HUES48 (cell line): ENCODE data around the gene ZFR.
"Not testable (repeated sequence)": the region's sequence is repeated elsewhere in the genome, so short reads cannot be mapped to it uniquely, and the experiment has no call there.

ENCODE experiments used
- H3K27ac ChIP-seq: one replicate; pipeline ENCODE4 v1.7.0; 2013; ENCODE audit warnings: low read depth, low read length, inconsistent platforms
- H3K27me3 ChIP-seq: 2 replicates; pipeline ENCODE4 v1.6.1; 2013; ENCODE audit warnings: mild to moderate bottlenecking, low read length; ENCODE audit not compliant: control insufficient read depth, insufficient read depth
- H3K36me3 ChIP-seq: 2 replicates; pipeline ENCODE4 v1.6.1; 2013; ENCODE audit warnings: low read length; ENCODE audit not compliant: control insufficient read depth, insufficient read depth
- H3K4me1 ChIP-seq: 2 replicates; pipeline ENCODE4 v1.6.1; 2013; ENCODE audit warnings: mild to moderate bottlenecking, low read length; ENCODE audit not compliant: control insufficient read depth, insufficient read depth
- H3K4me3 ChIP-seq: 2 replicates; pipeline ENCODE4 v1.5.1; 2013; ENCODE audit warnings: mild to moderate bottlenecking, low read depth, low read length
- H3K9ac ChIP-seq: 2 replicates; pipeline ENCODE4 v1.6.1; 2013; ENCODE audit warnings: mild to moderate bottlenecking, low read depth, low read length, moderate library complexity
- H3K9me3 ChIP-seq: 2 replicates; pipeline ENCODE4 v1.6.1; 2013; ENCODE audit warnings: low read length; ENCODE audit not compliant: control insufficient read depth, insufficient read depth

The ZFR gene

GRCh38 chr5:32434221-32434620 lies 10.3 kb downstream of the ZFR start:
- peaks cover 10% of the 10 kb centered on the region; the same call in 1 of the 2 replicates for H3K36me3 ChIP-seq

GRCh38 chr5:32432633-32433032 lies 11.9 kb downstream of the ZFR start:
- no peaks in the 10 kb centered on the region for H3K4me1 ChIP-seq
- no peak overlapping the region for H3K4me3 ChIP-seq
- peaks cover 18% of the 10 kb centered on the region for H3K36me3 ChIP-seq
- H3K9ac ChIP-seq: no peak overlapping the region
- H3K27ac ChIP-seq: no peak overlapping the region
- no peaks in the 10 kb centered on the region for H3K27me3 ChIP-seq
- H3K9me3 ChIP-seq: no peaks in the 10 kb centered on the region

More at GRCh38 chr5:32434221-32434620, 10.3 kb downstream of the ZFR start:
- 0 out of 2 replicates have a peak, but pooled peaks cover 5% of the 10 kb centered on the region for H3K4me1 ChIP-seq
- H3K27ac ChIP-seq: no peak overlapping the region
- H3K9me3 ChIP-seq: no peaks in the 10 kb centered on the region
- H3K9ac ChIP-seq: no peak overlapping the region
- no peak overlapping the region for H3K4me3 ChIP-seq
- H3K27me3 ChIP-seq: no peaks in the 10 kb centered on the region

GRCh38 chr5:32430825-32431224 lies 13.7 kb downstream of the ZFR start:
- H3K36me3 ChIP-seq: peaks cover 25% of the 10 kb centered on the region
- H3K4me3 ChIP-seq, H3K27me3 ChIP-seq, H3K27ac ChIP-seq, H3K9ac ChIP-seq, H3K9me3 ChIP-seq, H3K4me1 ChIP-seq: not testable (repeated sequence)

GRCh38 chr5:32428426-32428825 lies 16.1 kb downstream of the ZFR start:
- Histone ChIP-seq H3K9ac (no peak overlapping the region), H3K9me3 (peaks cover 9% of the 10 kb centered on the region), H3K36me3 (peaks cover 25% of the 10 kb centered on the region), H3K4me3 (no peak overlapping the region), H3K27me3 (no peaks in the 10 kb centered on the region), H3K4me1 (no peaks in the 10 kb centered on the region), H3K27ac (no peak overlapping the region)

GRCh38 chr5:32426440-32427151 lies 17.9 kb downstream of the ZFR start:
- no peak overlapping the region for H3K9ac ChIP-seq
- H3K27ac ChIP-seq: no peak overlapping the region
- no peaks in the 10 kb centered on the region for H3K27me3 ChIP-seq
- H3K9me3 ChIP-seq: peaks cover 9% of the 10 kb centered on the region
- H3K36me3 ChIP-seq: peaks cover 25% of the 10 kb centered on the region
- H3K4me3 ChIP-seq: no peak overlapping the region
- H3K4me1 ChIP-seq: no peaks in the 10 kb centered on the region

- Histone ChIP-seq H3K27ac (no peak overlapping the region), H3K36me3 (peaks cover 28% of the 10 kb centered on the region), H3K9me3 (peaks cover 9% of the 10 kb centered on the region), H3K4me1 (peaks cover 6% of the 10 kb centered on the region; the same call in 1 of the 2 replicates), H3K4me3 (no peak overlapping the region), H3K27me3 (no peaks in the 10 kb centered on the region), H3K9ac (no peak overlapping the region)
Observed at GRCh38 chr5:32422697-32423096, 21.8 kb downstream of the ZFR start.

- peaks cover 26% of the 10 kb centered on the region for H3K36me3 ChIP-seq
- H3K4me1 ChIP-seq: peaks cover 6% of the 10 kb centered on the region; the same call in 1 of the 2 replicates
- H3K4me3 ChIP-seq: no peak overlapping the region
- H3K9ac ChIP-seq: no peak overlapping the region
- no peak overlapping the region for H3K27ac ChIP-seq
- no peaks in the 10 kb centered on the region for H3K27me3 ChIP-seq
- H3K9me3 ChIP-seq: no peaks in the 10 kb centered on the region
Observed at GRCh38 chr5:32421075-32421474, 23.5 kb downstream of the ZFR start.

- peaks cover 31% of the 10 kb centered on the region for H3K36me3 ChIP-seq
- no peak overlapping the region for H3K9ac ChIP-seq
- peaks cover 6% of the 10 kb centered on the region; the same call in 1 of the 2 replicates for H3K4me1 ChIP-seq
- no peaks in the 10 kb centered on the region for H3K27me3 ChIP-seq
- H3K9me3 ChIP-seq: no peaks in the 10 kb centered on the region
- H3K4me3 ChIP-seq: no peak overlapping the region
- no peak overlapping the region for H3K27ac ChIP-seq
Observed at GRCh38 chr5:32420506-32420905, 24.0 kb downstream of the ZFR start.

GRCh38 chr5:32419791-32420190 lies 24.7 kb downstream of the ZFR start:
- Histone ChIP-seq H3K4me3 (no peak overlapping the region), H3K27ac (no peak overlapping the region), H3K4me1 (peaks cover 6% of the 10 kb centered on the region; the same call in 1 of the 2 replicates), H3K36me3 (peaks cover 38% of the 10 kb centered on the region), H3K9me3 (no peaks in the 10 kb centered on the region), H3K9ac (no peak overlapping the region), H3K27me3 (no peaks in the 10 kb centered on the region)

GRCh38 chr5:32413466-32414263 lies 30.9 kb downstream of the ZFR start:
- H3K4me1 ChIP-seq: no peaks in the 10 kb centered on the region
- no peaks in the 10 kb centered on the region for H3K27me3 ChIP-seq
- H3K4me3 ChIP-seq: no peak overlapping the region
- no peaks in the 10 kb centered on the region for H3K9me3 ChIP-seq
- peaks cover 76% of the 10 kb centered on the region for H3K36me3 ChIP-seq
- no peak overlapping the region for H3K27ac ChIP-seq
- H3K9ac ChIP-seq: no peak overlapping the region

- Histone ChIP-seq H3K4me3 (no peak overlapping the region), H3K36me3 (peaks cover 87% of the 10 kb centered on the region), H3K27ac (no peak overlapping the region), H3K4me1 (no peaks in the 10 kb centered on the region), H3K27me3 (no peaks in the 10 kb centered on the region), H3K9me3 (no peaks in the 10 kb centered on the region), H3K9ac (no peak overlapping the region)
Observed at GRCh38 chr5:32410630-32411029, 33.9 kb downstream of the ZFR start.
